ENCODE data around the gene SOAT2.

- TF ChIP-seq POLR2AphosphoS5 (IDR thresholded peaks at IDR 0.05; ENCODE audit: insufficient read depth, low read depth, low read length) (no peak), CTCF (IDR thresholded peaks at IDR 0.05; ENCODE audit: extremely low read depth in 1 of 2, insufficient read depth in 1 of 2, low read depth in 1 of 2, low read length in 2 of 2) (no peak), MAX (IDR thresholded peaks at IDR 0.05; ENCODE audit: insufficient read depth, insufficient read length) (no peak)
Measured at GRCh38 chr12:53107122-53107521, 3.8 kb downstream of the SOAT2 start.

All from endothelial cell of umbilical vein (primary cell).